BJ (cell line): Measurements from ENCODE around the gene ASPM. TPM values are rescaled to one million over a fixed set of nuclear protein-coding genes. Genes with fewer than 3 reads are reported as not detected.

ENCODE experiments used
- CTCF ChIA-PET: fragments of 350-600 bp; formaldehyde crosslinking; extraction: SDS; loops from one replicate; lab custom pipeline; 2021; ENCODE audit warnings: antibody characterized with exemption, inconsistent platforms; lab: Yijun Ruan, JAX
- POLR2A ChIA-PET: fragments of 300-600 bp; sonication (Branson Sonifier 250); formaldehyde crosslinking; extraction: SDS; loops from one replicate; lab custom pipeline; 2021; ENCODE audit warnings: antibody characterized with exemption; lab: Charles Lee
- DNase-seq: peaks from one replicate; pipeline ENCODE4 v3.0.0-alpha.2; 2011; ENCODE audit warnings: low read depth
- H3K27me3 ChIP-seq: 2 replicates; pipeline ENCODE4 v1.6.0; 2011; ENCODE audit warnings: low read length; ENCODE audit not compliant: control insufficient read depth, insufficient read depth
- H3K36me3 ChIP-seq: 2 replicates; pipeline ENCODE4 v1.5.1; 2011; ENCODE audit warnings: low read length; ENCODE audit not compliant: control insufficient read depth, insufficient read depth
- H3K4me3 ChIP-seq: 2 replicates; pipeline ENCODE4 v1.5.1; 2011; ENCODE audit warnings: low read depth, mild to moderate bottlenecking, control low read depth, low read length
- polyA plus RNA-seq: library from polyadenylated mRNA; depleted of rRNA; stranded (reverse); fragments of >200 nt; gene quantifications from 2 replicates; pipeline ENCODE4 v1.2.3, GENCODE V29; 2011
- TF ChIP-seq, protein P1 (sequence below): IDR thresholded peaks from 2 replicates; pipeline ENCODE4 v1.5.1; 2011; ENCODE audit warnings: low read depth, mild to moderate bottlenecking, control low read depth, inconsistent platforms, low read length, moderate library complexity; ENCODE audit not compliant: insufficient read depth

The ASPM gene
- polyA plus RNA-seq, 1 experiment, result 4.6 TPM

DNA sequence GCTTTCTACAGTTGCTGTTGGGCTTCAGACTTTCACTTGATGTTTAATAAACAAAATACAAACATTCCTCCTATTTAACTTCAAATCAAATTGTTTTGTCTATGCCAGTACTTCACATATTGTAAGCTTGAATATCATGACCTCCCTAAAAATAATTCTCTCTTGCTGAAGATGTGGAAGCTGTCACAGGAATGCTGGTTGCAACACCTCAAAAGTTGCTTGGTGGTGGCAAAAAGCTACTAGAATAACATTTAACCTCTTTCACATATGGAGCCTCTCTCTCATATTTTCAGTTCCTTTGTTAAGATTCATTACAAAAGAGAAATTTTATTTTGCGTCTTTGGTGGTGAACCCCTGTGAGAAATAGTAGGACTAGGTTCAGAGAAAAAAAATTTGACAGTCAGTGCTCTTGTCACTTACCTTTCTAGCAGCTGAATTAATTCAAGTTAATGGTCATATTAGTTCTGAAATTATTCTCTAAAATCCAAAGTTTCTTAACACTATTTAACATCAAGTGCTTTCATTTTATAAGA lies 53.9 kb downstream of the ASPM start:
- TF ChIP-seq, protein P1, sequence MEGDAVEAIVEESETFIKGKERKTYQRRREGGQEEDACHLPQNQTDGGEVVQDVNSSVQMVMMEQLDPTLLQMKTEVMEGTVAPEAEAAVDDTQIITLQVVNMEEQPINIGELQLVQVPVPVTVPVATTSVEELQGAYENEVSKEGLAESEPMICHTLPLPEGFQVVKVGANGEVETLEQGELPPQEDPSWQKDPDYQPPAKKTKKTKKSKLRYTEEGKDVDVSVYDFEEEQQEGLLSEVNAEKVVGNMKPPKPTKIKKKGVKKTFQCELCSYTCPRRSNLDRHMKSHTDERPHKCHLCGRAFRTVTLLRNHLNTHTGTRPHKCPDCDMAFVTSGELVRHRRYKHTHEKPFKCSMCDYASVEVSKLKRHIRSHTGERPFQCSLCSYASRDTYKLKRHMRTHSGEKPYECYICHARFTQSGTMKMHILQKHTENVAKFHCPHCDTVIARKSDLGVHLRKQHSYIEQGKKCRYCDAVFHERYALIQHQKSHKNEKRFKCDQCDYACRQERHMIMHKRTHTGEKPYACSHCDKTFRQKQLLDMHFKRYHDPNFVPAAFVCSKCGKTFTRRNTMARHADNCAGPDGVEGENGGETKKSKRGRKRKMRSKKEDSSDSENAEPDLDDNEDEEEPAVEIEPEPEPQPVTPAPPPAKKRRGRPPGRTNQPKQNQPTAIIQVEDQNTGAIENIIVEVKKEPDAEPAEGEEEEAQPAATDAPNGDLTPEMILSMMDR, result no peak
- DNase-seq, result no peak
- CTCF ChIA-PET, result interaction anchor here (1.5 kb wide), 1 partner anchor 45 kb away, joined by 4 read pairs; no protein-coding TSS in a partner anchor
- no peaks in the 10 kb centered on the region; the same call in 1 of the 2 replicates for H3K36me3 ChIP-seq
- H3K4me3 ChIP-seq, result no peak overlapping the region
- no peaks in the 10 kb centered on the region for H3K27me3 ChIP-seq
- POLR2A ChIA-PET, result no interaction called here

DNA sequence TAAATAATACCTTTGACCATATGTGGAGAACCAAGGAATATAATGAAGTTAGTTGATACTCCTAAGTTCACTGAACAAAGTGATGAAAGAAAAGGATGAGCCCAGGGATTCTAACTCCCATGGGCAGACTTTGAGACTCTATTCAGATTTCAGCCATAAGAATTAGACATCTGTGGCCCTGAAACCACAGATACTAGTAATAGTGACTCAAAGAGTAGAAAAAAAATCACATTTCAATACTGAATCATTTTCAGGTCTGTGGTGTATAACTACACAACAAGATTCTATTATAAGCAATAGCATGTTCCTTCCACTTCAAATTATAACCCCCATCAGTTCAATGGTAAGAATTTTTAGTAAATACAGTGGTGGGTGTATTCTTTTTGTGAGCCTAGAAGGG lies 63.0 kb downstream of the ASPM start:
- ChIA-PET CTCF (no interaction called here), POLR2A (no interaction called here)
- H3K27me3 ChIP-seq, result no peaks in the 10 kb centered on the region
- TF ChIP-seq, protein P1, result no peak
- H3K36me3 ChIP-seq, result peaks cover 4% of the 10 kb centered on the region; the same call in 1 of the 2 replicates
- no peak overlapping the region for H3K4me3 ChIP-seq
- no peak for DNase-seq

DNA sequence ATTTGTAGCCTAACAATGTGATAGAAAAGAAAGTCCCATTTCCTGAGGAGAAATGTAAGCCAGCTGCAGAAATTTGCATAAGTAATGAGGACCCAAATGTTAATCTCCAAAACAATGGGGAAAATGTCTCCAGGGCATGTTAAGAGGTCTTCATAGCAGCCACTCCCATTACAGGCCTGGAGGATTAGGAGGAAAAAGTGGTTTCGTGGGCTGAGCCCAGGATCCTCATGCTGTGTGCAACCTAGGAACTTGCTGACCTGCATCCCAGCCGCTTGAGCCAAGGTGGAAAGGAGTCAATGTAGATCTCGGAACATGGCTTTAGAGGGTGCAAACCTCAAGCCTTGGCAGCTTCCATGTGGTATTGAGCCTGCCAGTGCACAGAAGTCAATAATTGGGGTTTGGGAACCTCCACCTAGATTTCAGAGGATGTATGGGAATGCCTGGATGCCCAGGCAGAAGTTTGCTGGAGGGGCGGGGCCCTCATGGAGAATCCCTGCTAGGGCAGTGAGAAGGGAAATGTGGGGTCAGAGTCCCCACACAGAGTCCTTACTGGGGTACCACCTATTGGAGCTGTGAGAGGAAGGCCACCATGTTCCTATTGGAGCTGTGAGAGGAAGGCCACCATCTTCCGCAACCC lies 65.2 kb downstream of the ASPM start:
- CTCF ChIA-PET, result no interaction called here
- Histone ChIP-seq H3K36me3 (peaks cover 4% of the 10 kb centered on the region; the same call in 1 of the 2 replicates), H3K4me3 (no peak overlapping the region), H3K27me3 (no peaks in the 10 kb centered on the region)
- TF ChIP-seq, protein P1, result no peak
- DNase-seq, result no peak
- POLR2A ChIA-PET, result no interaction called here

DNA sequence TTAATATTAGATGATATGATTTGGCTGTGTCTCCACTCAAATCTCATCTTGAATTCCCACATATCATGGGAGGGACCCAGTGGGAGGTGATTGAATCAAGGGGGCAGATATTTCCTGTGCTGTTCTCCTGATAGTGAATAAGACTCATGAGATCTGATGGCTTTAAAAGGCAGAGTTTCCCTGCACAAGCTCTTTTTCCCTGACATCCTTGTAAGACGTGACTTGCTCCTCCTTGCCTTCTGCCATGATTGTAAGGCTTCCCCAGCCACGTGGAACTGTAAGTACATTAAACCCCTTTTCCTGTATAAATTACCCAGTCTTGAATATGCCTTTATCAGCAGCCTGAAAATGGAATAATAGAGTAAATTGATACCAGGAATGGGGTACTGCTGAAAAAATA lies 66.1 kb downstream of the ASPM start:
- Histone ChIP-seq H3K36me3 (peaks cover 4% of the 10 kb centered on the region; the same call in 1 of the 2 replicates), H3K27me3 (no peaks in the 10 kb centered on the region), H3K4me3 (no peak overlapping the region)
- POLR2A ChIA-PET, result no interaction called here
- DNase-seq, result no peak
- TF ChIP-seq, protein P1, result no peak
- CTCF ChIA-PET, result no interaction called here

DNA sequence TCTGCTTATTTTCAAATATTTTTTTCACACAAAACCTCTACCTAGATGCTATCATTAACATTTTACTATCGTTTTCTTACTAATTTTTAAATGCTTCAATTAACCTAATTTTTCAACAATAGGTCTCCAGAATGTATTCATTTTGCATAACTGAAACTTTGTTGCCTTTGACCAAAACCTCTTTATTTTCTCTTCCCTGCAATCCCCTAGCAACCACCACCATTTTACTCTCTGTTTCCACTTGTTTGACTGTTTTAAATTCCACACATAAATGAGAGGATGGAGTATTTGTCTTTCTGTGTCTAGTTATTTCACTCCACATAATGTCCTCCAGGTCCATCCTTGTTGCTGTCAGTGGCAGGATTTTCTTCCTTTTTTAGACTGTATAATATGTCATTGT lies 69.9 kb downstream of the ASPM start:
- Histone ChIP-seq H3K4me3 (no peak overlapping the region), H3K27me3 (no peaks in the 10 kb centered on the region), H3K36me3 (no peaks in the 10 kb centered on the region)
- CTCF ChIA-PET, result no interaction called here
- TF ChIP-seq, protein P1, result no peak
- POLR2A ChIA-PET, result no interaction called here
- DNase-seq, result no peak
